SK-N-SH (cell line): ENCODE results near the gene ADPRH.

Experiments
- CHD2 ChIP-seq: fragments of 150-350 bp; IDR thresholded peaks from 2 replicates; pipeline ENCODE4 v1.6.1; 2018; ENCODE audit warnings: low read length; ENCODE audit not compliant: partially characterized antibody
- CTCF ChIP-seq: fragments of 200-600 bp; sonication (generic); IDR thresholded peaks from 2 replicates; pipeline ENCODE4 v1.6.1; 2017; ENCODE audit warnings: antibody characterized with exemption, mild to moderate bottlenecking, moderate library complexity
- EP300 ChIP-seq, 2 experiments: IDR thresholded peaks; 2 replicates each; pipeline versions ENCODE4 v1.4.0 to v1.6.1; 2012; ENCODE audit warnings: borderline replicate concordance in 1 of 2, low read depth in 1 of 2, low read length in 1 of 2
- MAX ChIP-seq: IDR thresholded peaks from 2 replicates; pipeline ENCODE4 v1.4.0; 2012; ENCODE audit warnings: low read depth
- REST ChIP-seq: IDR thresholded peaks from 2 replicates; pipeline ENCODE4 v1.6.1; 2012; ENCODE audit warnings: mild to moderate bottlenecking, low read depth, low read length, moderate library complexity
- RXRA ChIP-seq: IDR thresholded peaks from 2 replicates; pipeline ENCODE4 v1.4.0; 2012; ENCODE audit warnings: low read depth, mild to moderate bottlenecking, borderline replicate concordance
- TEAD4 ChIP-seq: IDR thresholded peaks from 2 replicates; pipeline ENCODE4 v1.4.0; 2012; ENCODE audit warnings: mild to moderate bottlenecking, borderline replicate concordance; ENCODE audit not compliant: insufficient read depth
- ZBTB33 ChIP-seq: IDR thresholded peaks from 2 replicates; pipeline ENCODE4 v1.4.0; 2012; ENCODE audit warnings: low read depth, borderline replicate concordance

GRCh38 chr3:119569156-119569555 is 10.1 kb upstream of the ADPRH start:
- TF ChIP-seq TEAD4 (no peak), CTCF (no peak), CHD2 (no peak), MAX (no peak), ZBTB33 (no peak), EP300 (IDR thresholded peaks at IDR 0.05; ENCODE audit: borderline replicate concordance in 1 of 2, low read depth in 1 of 2, low read length in 1 of 2) (no peak), REST (no peak), RXRA (no peak)
